ENCODE measurements around the gene CETP. TPM values are rescaled to one million over a fixed set of nuclear protein-coding genes. Genes with fewer than 3 reads are reported as not detected.

Gene CETP
- total RNA-seq, 1 donor from 2014 or later: 1.1 TPM

DNA sequence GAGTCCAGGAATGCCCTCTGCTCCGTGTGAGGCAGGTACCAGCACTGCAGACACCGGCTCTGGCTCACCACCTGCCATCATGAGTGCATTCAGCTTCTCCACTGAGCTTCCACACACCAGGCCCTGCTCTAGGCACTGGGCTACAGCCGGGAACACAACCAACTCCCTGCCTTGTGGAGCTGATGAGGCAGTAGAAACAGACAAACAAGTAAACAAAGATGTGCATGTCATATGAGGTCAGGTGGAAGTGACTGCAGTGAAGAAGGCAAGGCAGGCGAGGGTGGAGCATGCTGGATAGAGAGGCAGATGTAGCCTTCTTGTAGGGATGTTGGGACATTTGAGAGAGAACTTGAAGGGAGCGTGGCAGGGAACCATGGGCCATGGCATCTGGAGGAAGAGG lies 32.6 kb downstream of the CETP start:
- no peak overlapping the region for H3K4me3 ChIP-seq
- ATAC-seq (no peak), DNase-seq (no peak)
- no peak for TF ChIP-seq CTCF (IDR thresholded peaks at IDR 0.05)
- no peak overlapping the region for H3K27ac ChIP-seq
- H3K36me3 ChIP-seq: no peaks in the 10 kb centered on the region
- no peaks in the 10 kb centered on the region for H3K9me3 ChIP-seq
- no peaks in the 10 kb centered on the region for H3K27me3 ChIP-seq (ENCODE audit: low read depth)
- peaks cover 44% of the 10 kb centered on the region for H3K4me1 ChIP-seq
- intact Hi-C loops (cut with DNase I): no loop called here

- ATAC-seq (no peak), DNase-seq (no peak)
- intact Hi-C loops (cut with DNase I): no loop called here
- Histone ChIP-seq H3K4me3 (no peak overlapping the region), H3K27me3 (ENCODE audit: low read depth) (no peaks in the 10 kb centered on the region), H3K4me1 (peaks cover 48% of the 10 kb centered on the region), H3K27ac (no peak overlapping the region), H3K36me3 (no peaks in the 10 kb centered on the region), H3K9me3 (no peaks in the 10 kb centered on the region)
- no peak for TF ChIP-seq CTCF (IDR thresholded peaks at IDR 0.05)
Measured at GRCh38 chr16:56995136-56995805, 33.5 kb downstream of the CETP start.

DNA sequence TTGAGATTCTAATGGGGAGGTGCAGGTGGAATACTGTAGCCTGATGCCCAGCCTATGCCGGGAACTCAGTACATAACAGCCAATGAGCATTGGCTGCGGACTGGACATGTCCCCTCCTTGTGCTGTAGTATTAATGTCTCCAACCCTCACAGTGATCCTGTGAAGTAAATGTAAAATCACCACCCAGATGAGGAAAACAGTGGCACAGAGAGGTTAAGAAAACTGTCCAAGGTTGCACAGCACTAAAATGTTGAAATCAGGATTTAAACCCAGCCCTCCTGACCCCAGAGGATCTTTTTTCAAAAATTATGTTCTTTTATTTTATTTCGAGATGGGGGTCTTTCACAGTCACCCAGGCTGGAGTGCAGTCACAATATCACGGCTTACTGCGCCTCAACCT lies 35.5 kb downstream of the CETP start:
- no peak for DNase-seq
- no peaks in the 10 kb centered on the region for H3K27me3 ChIP-seq (ENCODE audit: low read depth)
- H3K36me3 ChIP-seq: no peaks in the 10 kb centered on the region
- no peak overlapping the region for H3K4me3 ChIP-seq
- TF ChIP-seq CTCF (IDR thresholded peaks at IDR 0.05): no peak
- no peaks in the 10 kb centered on the region for H3K9me3 ChIP-seq
- no peak for ATAC-seq
- intact Hi-C loops (cut with DNase I): no loop called here
- H3K27ac ChIP-seq: no peak overlapping the region
- peaks cover 47% of the 10 kb centered on the region for H3K4me1 ChIP-seq

DNA sequence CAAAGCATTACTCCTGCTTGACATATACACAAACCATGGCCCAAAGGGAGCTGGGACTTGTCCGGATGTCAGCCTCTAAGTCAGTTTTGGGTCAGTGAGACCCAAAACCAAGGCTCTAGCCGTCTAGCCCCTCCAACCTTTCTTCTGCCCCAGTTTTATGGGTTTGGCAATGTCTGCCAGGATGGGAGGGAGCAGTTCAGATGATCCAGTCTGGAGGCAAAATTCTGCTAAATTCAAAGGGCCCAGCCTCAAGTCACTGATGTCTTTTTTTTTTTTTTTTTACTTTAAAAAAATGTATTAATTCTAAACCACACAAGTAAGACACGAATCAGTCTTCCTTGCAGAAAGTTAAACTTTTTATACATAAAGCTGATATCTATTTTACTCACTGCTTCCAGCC lies 36.2 kb downstream of the CETP start:
- DNase-seq (no peak), ATAC-seq (no peak)
- Histone ChIP-seq H3K4me3 (no peak overlapping the region), H3K27me3 (ENCODE audit: low read depth) (no peaks in the 10 kb centered on the region), H3K27ac (no peak overlapping the region), H3K9me3 (no peaks in the 10 kb centered on the region), H3K36me3 (no peaks in the 10 kb centered on the region), H3K4me1 (peaks cover 47% of the 10 kb centered on the region)
- no peak for TF ChIP-seq CTCF (IDR thresholded peaks at IDR 0.05)
- intact Hi-C loops (cut with DNase I): no loop called here

GRCh38 chr16:56998352-56998751 lies 36.6 kb downstream of the CETP start:
- Histone ChIP-seq H3K9me3 (no peaks in the 10 kb centered on the region), H3K4me1 (peaks cover 47% of the 10 kb centered on the region), H3K27me3 (ENCODE audit: low read depth) (no peaks in the 10 kb centered on the region), H3K4me3 (no peak overlapping the region), H3K36me3 (no peaks in the 10 kb centered on the region), H3K27ac (no peak overlapping the region)
- intact Hi-C loops (cut with DNase I): no loop called here
- no peak for TF ChIP-seq CTCF (IDR thresholded peaks at IDR 0.05)
- ATAC-seq: no peak
- no peak for DNase-seq

Measured in lower lobe of right lung (tissue), 2 donors.